Neutrophil (primary cell): ENCODE data around the gene EDIL3.

Source experiments
- H3K27ac ChIP-seq: fragments of 200-600 bp; sonication (generic); 2 replicates; pipeline ENCODE4 v1.5.1; 2016; ENCODE audit warnings: mild to moderate bottlenecking, moderate library complexity
- H3K27me3 ChIP-seq: fragments of 200-600 bp; sonication (generic); 2 replicates; pipeline ENCODE4 v1.6.0; 2016; ENCODE audit warnings: mild to moderate bottlenecking
- H3K36me3 ChIP-seq: fragments of 200-600 bp; sonication (generic); 2 replicates; pipeline ENCODE4 v1.5.1; 2017
- H3K4me1 ChIP-seq, 2 experiments: fragments of 200-600 bp in 1 of 2; sonication (generic) in 1 of 2; 1 replicate in 1 of 2; 2 replicates in 1 of 2; pipeline versions ENCODE4 v1.5.1 to v1.6.1; 2013 to 2016; ENCODE audit warnings: low read depth in 1 of 2, low read length in 1 of 2, mild to moderate bottlenecking in 1 of 2, moderate library complexity in 1 of 2; ENCODE audit not compliant: control insufficient read depth in 1 of 2, insufficient read depth in 1 of 2
- H3K4me3 ChIP-seq, 2 experiments: fragments of 200-600 bp in 1 of 2; sonication (generic) in 1 of 2; 1 replicate in 1 of 2; 2 replicates in 1 of 2; pipeline ENCODE4 v1.5.1; 2013 to 2016; ENCODE audit warnings: low read depth in 1 of 2, low read length in 1 of 2, mild to moderate bottlenecking in 1 of 2, moderate library complexity in 1 of 2
- H3K9me3 ChIP-seq: fragments of 200-600 bp; sonication (generic); 2 replicates; pipeline ENCODE4 v1.5.1; 2016
- TF ChIP-seq, protein P1 (sequence below): fragments of 200-600 bp; sonication (generic); IDR thresholded peaks from 2 replicates; pipeline ENCODE4 v1.5.1; 2016; ENCODE audit warnings: antibody characterized with exemption

The EDIL3 gene

DNA sequence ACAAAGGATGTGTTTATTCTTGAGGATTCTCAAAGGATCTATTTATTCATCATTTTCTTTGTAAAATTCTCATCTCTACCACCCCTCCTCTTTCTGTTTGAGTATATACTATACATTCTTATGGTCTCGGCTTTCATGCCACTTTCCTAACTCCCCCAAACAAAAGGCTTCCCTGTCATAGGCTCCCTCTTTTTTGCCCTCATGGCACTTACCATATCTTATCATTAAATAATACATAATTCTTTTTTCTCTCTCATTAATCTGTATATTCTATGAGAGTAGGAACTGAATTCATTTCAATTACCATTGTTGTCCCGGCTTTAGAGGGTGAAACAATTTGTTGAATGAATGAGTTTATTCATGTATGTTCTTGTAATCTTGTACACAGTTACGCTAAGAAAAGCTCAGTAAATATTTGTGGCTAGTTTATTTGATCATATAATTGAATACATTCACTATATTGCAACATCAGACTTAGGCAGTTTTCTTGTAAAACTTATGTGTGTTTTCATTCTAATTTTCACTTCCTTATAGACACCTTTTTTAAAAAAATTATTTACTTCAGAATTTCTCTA is 254.6 kb downstream of the EDIL3 start:
- no peaks in the 10 kb centered on the region for H3K27me3 ChIP-seq
- TF ChIP-seq, protein P1, sequence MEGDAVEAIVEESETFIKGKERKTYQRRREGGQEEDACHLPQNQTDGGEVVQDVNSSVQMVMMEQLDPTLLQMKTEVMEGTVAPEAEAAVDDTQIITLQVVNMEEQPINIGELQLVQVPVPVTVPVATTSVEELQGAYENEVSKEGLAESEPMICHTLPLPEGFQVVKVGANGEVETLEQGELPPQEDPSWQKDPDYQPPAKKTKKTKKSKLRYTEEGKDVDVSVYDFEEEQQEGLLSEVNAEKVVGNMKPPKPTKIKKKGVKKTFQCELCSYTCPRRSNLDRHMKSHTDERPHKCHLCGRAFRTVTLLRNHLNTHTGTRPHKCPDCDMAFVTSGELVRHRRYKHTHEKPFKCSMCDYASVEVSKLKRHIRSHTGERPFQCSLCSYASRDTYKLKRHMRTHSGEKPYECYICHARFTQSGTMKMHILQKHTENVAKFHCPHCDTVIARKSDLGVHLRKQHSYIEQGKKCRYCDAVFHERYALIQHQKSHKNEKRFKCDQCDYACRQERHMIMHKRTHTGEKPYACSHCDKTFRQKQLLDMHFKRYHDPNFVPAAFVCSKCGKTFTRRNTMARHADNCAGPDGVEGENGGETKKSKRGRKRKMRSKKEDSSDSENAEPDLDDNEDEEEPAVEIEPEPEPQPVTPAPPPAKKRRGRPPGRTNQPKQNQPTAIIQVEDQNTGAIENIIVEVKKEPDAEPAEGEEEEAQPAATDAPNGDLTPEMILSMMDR = no peak
- no peaks in the 10 kb centered on the region for H3K9me3 ChIP-seq
- no peak overlapping the region for H3K4me3 ChIP-seq
- H3K36me3 ChIP-seq = no peaks in the 10 kb centered on the region
- H3K27ac ChIP-seq = no peak overlapping the region
- H3K4me1 ChIP-seq = no peaks in the 10 kb centered on the region

- H3K36me3 ChIP-seq = no peaks in the 10 kb centered on the region
- no peaks in the 10 kb centered on the region for H3K9me3 ChIP-seq
- no peaks in the 10 kb centered on the region for H3K4me1 ChIP-seq
- no peak overlapping the region for H3K27ac ChIP-seq
- no peaks in the 10 kb centered on the region for H3K27me3 ChIP-seq
- TF ChIP-seq, protein P1 = no peak
- no peak overlapping the region for H3K4me3 ChIP-seq
Observed at GRCh38 chr5:84125216-84125615, 259.5 kb downstream of the EDIL3 start.

GRCh38 chr5:84119252-84119651 is 265.4 kb downstream of the EDIL3 start:
- Histone ChIP-seq H3K27me3 (no peaks in the 10 kb centered on the region), H3K36me3 (no peaks in the 10 kb centered on the region), H3K9me3 (no peaks in the 10 kb centered on the region), H3K4me3 (no peak overlapping the region), H3K4me1 (no peaks in the 10 kb centered on the region), H3K27ac (no peak overlapping the region)
- TF ChIP-seq, protein P1 = no peak

DNA sequence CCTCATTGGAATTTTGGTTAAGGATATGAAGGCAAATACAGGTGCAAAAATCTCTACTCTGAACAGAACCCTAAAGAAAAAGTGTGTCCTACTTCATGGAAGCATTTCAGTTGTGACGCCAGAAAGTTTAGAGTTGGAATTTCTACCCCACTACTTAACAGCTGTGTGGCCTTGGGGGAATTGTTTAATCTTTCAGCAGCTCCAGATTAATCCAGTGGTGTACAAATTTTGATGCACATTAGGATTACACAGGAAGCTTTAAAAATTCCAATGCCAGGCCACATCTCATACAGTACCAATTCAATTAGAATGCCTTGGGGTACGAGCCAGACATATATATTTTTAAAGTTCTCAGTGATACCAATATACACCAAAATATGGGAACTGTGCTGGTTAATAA is 266.1 kb downstream of the EDIL3 start:
- TF ChIP-seq, protein P1 = no peak
- Histone ChIP-seq H3K4me1 (no peaks in the 10 kb centered on the region), H3K9me3 (no peaks in the 10 kb centered on the region), H3K4me3 (no peak overlapping the region), H3K27ac (no peak overlapping the region), H3K27me3 (no peaks in the 10 kb centered on the region), H3K36me3 (no peaks in the 10 kb centered on the region)

- no peak overlapping the region for H3K4me3 ChIP-seq
- no peaks in the 10 kb centered on the region for H3K4me1 ChIP-seq
- H3K27me3 ChIP-seq = no peaks in the 10 kb centered on the region
- H3K9me3 ChIP-seq = no peaks in the 10 kb centered on the region
- no peaks in the 10 kb centered on the region for H3K36me3 ChIP-seq
- no peak overlapping the region for H3K27ac ChIP-seq
- TF ChIP-seq, protein P1 = no peak
Observed at GRCh38 chr5:84115727-84116126, 269.0 kb downstream of the EDIL3 start.
